Measurements from ENCODE around the gene ALMS1. TPM values are rescaled to one million over a fixed set of nuclear protein-coding genes. Genes with fewer than 3 reads are reported as not detected.

The ALMS1 gene
- total and polyA plus RNA-seq, 2 of the 8 experiments (the other 6 are each of a cell fraction or from before 2014, with no cell fraction given), result 21.8 to 45.6 TPM

DNA sequence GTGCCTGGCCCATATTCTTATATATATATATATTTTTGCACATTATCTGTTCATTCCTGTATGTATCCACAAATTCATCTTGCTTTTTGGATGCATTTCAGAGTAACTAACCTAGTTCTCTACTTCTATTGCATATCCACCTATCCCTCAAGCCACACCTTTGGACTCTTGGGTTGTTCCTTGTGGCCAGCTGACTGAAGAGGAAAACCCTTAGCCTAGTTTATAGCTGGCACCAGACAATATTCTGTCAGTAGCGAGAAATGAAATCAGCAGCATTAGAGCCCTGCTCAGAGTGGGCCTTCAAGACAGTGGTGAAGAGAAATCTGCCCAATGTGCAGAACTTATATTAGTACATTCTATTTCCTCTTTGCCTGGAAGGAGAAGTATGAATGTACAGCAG is 19.6 kb upstream of the ALMS1 start:
- DNase-seq (ENCODE audit: low read depth in 1 of 2, low spot score in 2 of 2) (no peak), FAIRE-seq (no peak)
- H3K23me2 ChIP-seq (ENCODE audit: low read depth, low read length), result no peaks in the 10 kb centered on the region
- no peak overlapping the region for H2BK12ac ChIP-seq (ENCODE audit: low read depth, low read length)
- H3K27ac ChIP-seq (ENCODE audit: low read depth, low read length), result no peak overlapping the region
- H3K9ac ChIP-seq (replicated peaks in 1 of 4; ENCODE audit: extremely low read depth in 1 of 4, low read depth in 3 of 4, low read length in 3 of 4), result no peak overlapping the region
- 94% methylated on average over 1 of the region's 1 CpG; no CpG with 5 or more reads in 1 of the 2 experiments for WGBS, 2 experiments (ENCODE audit: extremely low coverage in 1 of 2, insufficient coverage in 1 of 2, insufficient read length in 1 of 2, insufficient replicate concordance in 2 of 2, low coverage in 1 of 2, low lambda C conversion rate in 2 of 2, missing lambda C conversion rate in 1 of 2)
- H2BK5ac ChIP-seq (ENCODE audit: low read depth, low read length), result no peak overlapping the region
- no peak overlapping the region for H2BK20ac ChIP-seq (ENCODE audit: low read length)
- H4K91ac ChIP-seq (replicated peaks; ENCODE audit: insufficient read length, low read length), result no peak overlapping the region
- H2BK120ac ChIP-seq (replicated peaks; ENCODE audit: low read depth, low read length), result no peak overlapping the region
- no peak overlapping the region for H2AK5ac ChIP-seq (ENCODE audit: low read depth, low read length)
- no peak overlapping the region for H3K23ac ChIP-seq (ENCODE audit: insufficient read length)
- H3K14ac ChIP-seq (ENCODE audit: insufficient read length), result no peak overlapping the region
- H3K4me1 ChIP-seq (replicated peaks in 1 of 4; ENCODE audit: control insufficient read depth in 3 of 4, insufficient read depth in 4 of 4, low read length in 3 of 4), result peaks cover 0 to 3% (median 1%) of the 10 kb centered on the region in 4 experiments; a peak in 1 of 7 replicates
- no peaks in the 10 kb centered on the region for H3K9me3 ChIP-seq (ENCODE audit: insufficient read depth in 2 of 2, low read depth in 1 of 2, low read length in 1 of 2)
- H4K20me1 ChIP-seq (replicated peaks in 1 of 2; ENCODE audit: control insufficient read depth in 1 of 2, insufficient read depth in 2 of 2, low read length in 2 of 2), result no peaks in the 10 kb centered on the region
- H3K79me2 ChIP-seq (ENCODE audit: control insufficient read depth in 1 of 2, insufficient read depth in 2 of 2, low read length in 2 of 2), result no peaks in the 10 kb centered on the region
- no peaks in the 10 kb centered on the region for H3K27me3 ChIP-seq (replicated peaks in 1 of 4; ENCODE audit: control insufficient read depth in 3 of 4, extremely low read depth in 1 of 4, insufficient read depth in 3 of 4, low read length in 3 of 4)
- H3K4me2 ChIP-seq (ENCODE audit: insufficient read depth in 1 of 2, low read depth in 2 of 2, low read length in 2 of 2), result no peak overlapping the region
- H3K56ac ChIP-seq (replicated peaks; ENCODE audit: insufficient read length, low read depth, low read length), result no peak overlapping the region
- ChIA-PET CTCF (ENCODE audit: partially characterized antibody) (no interaction called here), POLR2A (ENCODE audit: partially characterized antibody) (no interaction called here)
- H4K8ac ChIP-seq (ENCODE audit: extremely low read depth, insufficient read depth, low read length), result no peak overlapping the region
- H4K5ac ChIP-seq (ENCODE audit: insufficient read length, low read depth, low read length), result no peak overlapping the region
- H3K4ac ChIP-seq (replicated peaks; ENCODE audit: insufficient read length, low read depth, low read length), result no peak overlapping the region
- H2BK15ac ChIP-seq (ENCODE audit: low read length), result no peak overlapping the region
- no peaks in the 10 kb centered on the region for H3K36me3 ChIP-seq (ENCODE audit: control insufficient read depth in 2 of 4, insufficient read depth in 4 of 4, low read length in 3 of 4)
- H3K79me1 ChIP-seq (ENCODE audit: low read depth, low read length), result no peaks in the 10 kb centered on the region
- no peak overlapping the region for H3K4me3 ChIP-seq (ENCODE audit: extremely low read depth in 1 of 4, insufficient read depth in 2 of 4, low read depth in 3 of 4, low read length in 4 of 4)
- H3K18ac ChIP-seq (ENCODE audit: extremely low read depth, low read length), result no peak overlapping the region
- TF ChIP-seq CREB1 (IDR thresholded peaks at IDR 0.05) (no peak), EP300 (IDR thresholded peaks at IDR 0.05; ENCODE audit: borderline replicate concordance in 1 of 2, low read depth in 2 of 2, low read length in 2 of 2) (no peak)
- no peak overlapping the region for H2AFZ ChIP-seq (ENCODE audit: low read length)
